Measurements from ENCODE around the gene CDC42BPA.
"Not testable (repeated sequence)": the region's sequence is repeated elsewhere in the genome, so short reads cannot be mapped to it uniquely, and the experiment has no call there.

CDC42BPA gene

GRCh38 chr1:227059076-227059475, 259.2 kb downstream of the CDC42BPA start:
- peak; percentile 63 for DNase-seq (ENCODE audit: low read depth)

GRCh38 chr1:227058321-227058751, 260.0 kb downstream of the CDC42BPA start:
- peak; percentile 93 for DNase-seq (ENCODE audit: low read depth)

- DNase-seq (ENCODE audit: low read depth), result no peak
Measured at GRCh38 chr1:227049253-227049652, 269.0 kb downstream of the CDC42BPA start.

GRCh38 chr1:227043755-227044154, 274.5 kb downstream of the CDC42BPA start:
- peak; percentile 94 for DNase-seq (ENCODE audit: low read depth)

GRCh38 chr1:227042292-227042691, 276.0 kb downstream of the CDC42BPA start:
- no peak for DNase-seq (ENCODE audit: low read depth)

GRCh38 chr1:227038401-227038800, 279.9 kb downstream of the CDC42BPA start:
- DNase-seq (ENCODE audit: low read depth), result peak; percentile 76

DNA sequence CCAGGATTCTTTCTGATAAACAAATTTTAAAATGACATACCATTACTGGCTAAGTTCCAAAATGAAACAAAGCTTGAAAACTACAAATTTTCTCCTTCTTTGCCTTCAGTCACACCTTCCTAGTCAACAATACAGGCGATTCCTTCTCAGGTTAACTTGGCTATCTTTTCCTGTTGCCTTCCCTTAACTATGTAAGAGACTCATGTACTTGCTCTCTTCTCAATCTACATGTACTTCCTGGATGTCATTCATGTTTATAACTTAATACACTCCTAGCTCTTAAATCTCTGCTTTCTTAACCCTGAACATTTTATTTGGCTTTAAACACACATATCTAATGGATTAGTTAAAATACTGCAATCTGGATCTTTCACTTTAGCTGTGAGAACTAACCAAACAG, 281.2 kb downstream of the CDC42BPA start:
- no peak for DNase-seq (ENCODE audit: low read depth)

DNA sequence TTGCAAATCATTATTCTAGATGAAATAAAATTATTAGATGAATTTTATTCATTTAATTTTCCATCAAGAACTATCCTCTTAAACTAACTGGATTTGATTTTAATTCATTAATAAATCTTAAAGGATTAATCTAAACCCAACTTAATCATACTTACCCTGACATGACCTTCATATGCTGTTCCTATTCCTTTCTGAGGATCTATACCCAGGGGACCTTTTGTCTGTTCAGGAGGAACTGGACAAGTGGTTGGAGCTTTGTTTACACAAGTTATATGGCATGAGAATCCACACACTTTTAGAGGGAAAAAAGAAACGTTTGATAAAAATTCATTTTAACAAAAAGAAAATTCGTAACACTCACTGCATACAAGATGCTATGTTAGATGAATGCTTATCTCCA, 283.0 kb downstream of the CDC42BPA start:
- no peak for DNase-seq (ENCODE audit: low read depth)

- no peak for DNase-seq (ENCODE audit: low read depth)
Measured at GRCh38 chr1:227033880-227034279, 284.4 kb downstream of the CDC42BPA start.

DNA sequence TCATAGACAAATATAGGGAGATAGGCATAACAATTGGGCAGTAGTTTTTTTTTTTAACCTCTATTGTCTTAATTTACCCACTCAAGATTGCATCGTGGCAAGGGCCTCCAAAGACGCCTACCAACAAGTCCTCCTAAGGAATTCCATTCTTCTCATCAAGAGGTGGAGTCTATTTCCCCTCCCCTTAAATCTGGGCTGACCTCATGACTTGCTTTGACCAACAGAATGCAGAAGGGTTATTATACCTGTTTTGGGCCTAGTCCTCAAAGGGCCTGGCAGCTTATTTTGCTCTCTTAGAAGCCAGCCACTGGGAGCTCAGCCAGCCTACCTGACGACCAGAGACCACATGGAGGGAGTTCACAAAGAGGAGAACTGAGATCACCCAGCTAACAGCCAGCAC, 285.9 kb downstream of the CDC42BPA start:
- no peak for DNase-seq (ENCODE audit: low read depth)

DNA sequence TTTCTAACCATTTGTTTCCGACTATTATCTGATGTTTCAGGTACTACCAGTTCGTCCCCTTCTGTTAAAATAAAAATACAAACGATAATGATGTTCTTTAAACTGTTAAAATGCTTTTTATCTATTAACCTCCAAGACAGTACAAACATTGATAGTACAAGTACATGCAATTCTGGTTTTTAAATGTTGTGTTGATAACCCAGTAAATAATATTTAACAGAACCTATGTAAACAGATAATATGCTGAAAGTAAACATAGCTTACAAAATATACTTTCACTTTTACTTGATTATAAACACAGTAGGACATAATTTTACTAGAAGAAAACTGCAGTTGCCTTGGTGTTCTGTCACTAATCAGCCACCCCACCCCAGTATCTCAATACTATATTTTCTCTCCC, 301.3 kb downstream of the CDC42BPA start:
- DNase-seq (ENCODE audit: low read depth), result no peak

DNA sequence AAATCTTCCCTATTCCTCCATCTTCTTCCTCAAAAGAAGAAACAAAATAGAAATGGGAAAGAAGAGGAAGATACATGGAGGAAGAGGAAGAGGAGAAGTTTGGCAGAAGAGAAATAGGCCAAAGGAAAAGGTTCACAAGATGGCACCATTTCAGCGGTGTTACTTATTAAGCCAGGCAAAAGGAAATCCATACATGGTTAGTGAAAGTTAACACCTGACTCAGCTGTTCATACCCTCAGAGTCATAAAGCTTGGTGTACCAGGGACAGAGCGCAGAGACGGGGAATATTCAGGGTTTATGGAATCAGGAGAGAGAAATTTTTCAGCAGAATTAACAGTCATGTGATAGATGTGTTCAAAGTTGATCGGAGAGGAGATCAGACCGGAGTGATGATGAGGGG, 307.6 kb downstream of the CDC42BPA start:
- no peak for DNase-seq (ENCODE audit: low read depth)

- no peak for DNase-seq (ENCODE audit: low read depth)
Measured at GRCh38 chr1:227009937-227010336, 308.4 kb downstream of the CDC42BPA start.

DNA sequence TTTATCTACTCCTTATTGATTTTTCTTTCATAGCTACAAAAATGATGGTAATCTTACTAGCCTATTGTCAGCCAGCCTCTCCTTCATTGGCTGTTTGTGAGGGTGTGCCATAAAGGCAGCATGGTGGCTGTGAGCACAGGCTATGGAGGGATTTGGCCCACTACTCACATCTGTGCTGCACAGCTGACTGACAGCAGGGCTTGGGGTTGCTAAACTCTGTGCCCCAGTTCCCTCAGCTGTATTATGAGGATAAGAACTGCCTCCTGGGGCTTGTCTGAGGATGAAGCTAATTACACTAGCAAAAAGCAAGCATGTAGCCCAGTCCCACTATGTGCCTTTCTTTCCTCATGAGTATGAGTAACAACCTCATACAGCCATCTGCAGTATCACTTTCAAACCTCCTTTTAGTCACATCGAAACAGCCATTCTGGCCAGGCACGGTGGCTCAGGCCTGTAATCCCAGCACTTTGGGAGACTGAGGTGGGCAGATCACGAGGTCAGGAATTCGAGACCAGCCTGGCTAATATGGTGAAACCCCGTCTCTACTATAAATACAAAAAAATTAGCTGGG, 312.0 kb downstream of the CDC42BPA start:
- DNase-seq (ENCODE audit: low read depth), result no peak

- no peak for DNase-seq (ENCODE audit: low read depth)
Measured at GRCh38 chr1:227004796-227005195, 313.5 kb downstream of the CDC42BPA start.

DNA sequence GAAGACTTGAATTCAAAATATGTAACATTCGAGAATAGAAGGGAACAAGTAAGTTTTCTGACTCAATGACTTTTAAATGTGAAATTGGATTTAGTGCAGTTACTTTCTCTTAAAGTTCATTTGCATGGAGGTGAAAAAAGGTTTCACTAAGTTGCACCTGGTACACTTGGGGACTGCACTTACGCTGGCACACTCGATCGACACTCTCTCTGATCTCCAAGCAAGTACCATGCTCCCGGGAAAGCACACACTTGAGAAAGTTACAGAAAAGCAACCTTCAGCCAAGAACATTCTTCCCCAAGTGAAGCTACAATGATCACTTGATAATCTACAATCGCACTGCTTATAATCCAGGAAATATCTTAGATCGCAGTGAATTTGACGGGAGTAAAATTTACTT, 315.1 kb downstream of the CDC42BPA start:
- no peak for DNase-seq (ENCODE audit: low read depth)

DNA sequence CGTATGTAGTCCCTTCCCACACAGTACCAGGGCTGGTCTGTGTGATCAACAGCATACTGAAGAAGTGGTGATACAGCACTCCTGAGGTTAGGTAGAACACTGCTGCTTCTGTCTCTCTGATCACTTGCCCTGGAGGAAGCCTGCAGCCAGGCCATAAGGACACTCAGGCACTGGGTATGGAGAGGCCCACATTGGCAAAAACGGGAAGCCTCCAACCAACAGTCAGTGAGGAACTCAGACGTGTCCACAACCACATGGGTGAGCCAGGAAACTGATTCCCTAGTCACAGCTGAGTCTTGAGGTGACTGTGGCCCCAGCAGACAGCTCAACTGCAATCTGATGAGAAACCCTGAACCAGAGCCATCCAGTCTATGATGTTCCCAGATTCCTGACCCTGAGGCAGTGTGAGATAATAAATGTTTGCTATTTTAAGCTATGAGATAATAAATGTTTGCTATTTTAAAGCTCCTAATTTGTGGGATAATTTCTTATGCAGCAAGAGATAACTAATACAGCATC, 315.7 kb downstream of the CDC42BPA start:
- DNase-seq (ENCODE audit: low read depth), result no peak

GRCh38 chr1:226999579-226999978, 318.7 kb downstream of the CDC42BPA start:
- DNase-seq (ENCODE audit: low read depth), result not testable (repeated sequence)

DNA sequence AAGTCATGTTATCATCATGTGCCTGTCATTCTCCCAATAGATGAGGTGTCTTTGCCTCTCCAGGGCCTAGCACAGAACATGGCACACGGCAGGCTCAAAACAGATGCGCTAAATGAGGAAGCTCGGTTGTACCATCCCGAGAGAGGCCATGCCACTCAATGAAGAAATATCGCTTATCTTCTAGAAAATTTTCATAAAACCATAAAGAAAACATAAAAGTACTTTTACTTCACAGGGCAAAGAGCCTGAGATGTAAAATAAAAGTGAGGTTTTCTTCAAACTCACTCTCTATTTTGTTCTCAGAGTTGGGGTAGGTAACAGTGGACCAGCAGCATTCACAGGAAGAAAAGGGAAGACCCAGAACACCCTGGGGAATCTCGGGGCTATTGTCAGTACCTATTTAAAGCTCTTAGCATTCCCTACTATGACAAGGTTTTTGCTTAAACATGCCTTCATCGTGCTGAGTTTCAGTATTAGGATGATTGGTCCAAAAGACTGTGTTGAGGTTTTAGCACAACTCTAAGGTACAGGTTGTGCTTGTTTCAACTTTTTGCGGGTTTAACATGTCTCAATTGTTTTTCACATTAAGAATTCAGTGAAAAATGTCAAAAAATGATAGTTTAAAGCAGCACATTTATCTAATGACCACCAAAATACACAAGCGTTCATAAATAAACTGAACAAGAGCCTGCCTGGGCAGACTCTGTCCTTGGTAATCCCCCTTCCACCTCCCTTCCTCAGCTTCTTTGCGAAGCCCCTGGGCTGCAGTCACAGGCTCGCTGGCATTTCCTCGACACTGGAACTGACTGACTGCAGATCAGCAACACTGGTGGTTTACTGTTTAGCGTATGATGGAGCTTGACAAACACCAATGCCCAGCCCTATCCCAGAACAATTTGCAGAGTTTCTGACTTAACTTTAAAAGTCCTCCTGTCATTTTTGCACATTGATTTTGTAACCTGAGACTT, 322.6 kb downstream of the CDC42BPA start:
- DNase-seq (ENCODE audit: low read depth), result no peak

DNA sequence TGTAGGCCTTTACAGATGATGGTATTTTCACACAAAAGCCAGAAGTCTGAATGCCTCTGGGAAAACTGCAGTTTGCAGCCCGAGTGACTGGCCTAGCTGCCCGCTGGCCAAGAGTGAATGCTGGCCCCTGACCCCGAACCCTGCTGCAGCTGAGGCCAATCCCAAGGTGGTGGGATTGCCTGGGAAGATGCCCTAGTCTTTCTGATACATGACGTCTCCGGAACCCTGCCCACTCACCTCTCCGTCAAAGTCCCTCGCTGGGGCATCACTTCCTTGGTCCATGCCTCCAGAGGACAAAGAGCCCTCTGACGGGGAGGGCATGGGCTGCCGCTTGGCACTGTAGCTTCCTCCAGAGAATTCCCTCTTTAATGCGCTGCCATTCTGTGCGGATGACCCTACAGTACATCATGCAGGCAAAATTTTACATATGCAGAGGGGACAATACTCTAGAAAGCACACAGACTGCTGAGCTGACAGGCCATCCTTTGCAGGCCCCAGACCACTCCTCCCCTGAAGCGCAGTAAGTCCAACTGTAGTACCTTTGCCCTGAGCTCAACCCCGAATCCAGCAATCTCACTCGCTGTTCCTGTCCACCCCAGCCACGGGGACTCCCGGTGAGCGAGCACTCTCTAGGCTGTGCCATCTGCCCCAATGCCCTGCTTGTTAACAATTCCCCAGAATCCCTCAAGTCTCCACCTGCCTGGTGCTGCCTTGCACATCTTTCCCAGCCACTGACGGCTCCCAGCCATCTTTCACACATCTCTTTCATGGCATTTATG, 323.5 kb downstream of the CDC42BPA start:
- no peak for DNase-seq (ENCODE audit: low read depth)

- DNase-seq (ENCODE audit: low read depth), result no peak
Measured at GRCh38 chr1:226993814-226994585, 324.3 kb downstream of the CDC42BPA start.

DNA sequence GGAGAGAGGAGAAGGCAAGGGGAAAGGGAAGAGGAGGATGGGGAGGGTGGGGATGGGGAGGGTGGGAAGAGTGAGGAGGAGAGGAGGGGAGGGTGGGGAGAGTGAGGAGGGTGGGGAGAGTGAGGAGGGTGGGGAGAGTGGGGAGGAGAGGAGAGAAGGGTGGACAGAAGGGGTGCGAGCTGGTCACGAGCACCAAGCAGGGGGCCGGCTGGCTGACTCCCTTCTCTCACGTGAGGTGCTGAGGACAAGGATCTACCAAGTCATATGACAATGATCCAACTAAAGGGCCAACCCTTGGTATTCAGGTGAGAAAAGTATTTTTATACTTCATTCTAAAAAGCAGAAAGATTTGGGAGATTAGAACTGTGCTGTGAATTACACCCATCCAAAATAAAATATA, 326.4 kb downstream of the CDC42BPA start:
- no peak for DNase-seq (ENCODE audit: low read depth)

Measured in amniotic epithelial cell (primary cell).